ENCODE results near the gene LRCH3.

The LRCH3 gene

DNA sequence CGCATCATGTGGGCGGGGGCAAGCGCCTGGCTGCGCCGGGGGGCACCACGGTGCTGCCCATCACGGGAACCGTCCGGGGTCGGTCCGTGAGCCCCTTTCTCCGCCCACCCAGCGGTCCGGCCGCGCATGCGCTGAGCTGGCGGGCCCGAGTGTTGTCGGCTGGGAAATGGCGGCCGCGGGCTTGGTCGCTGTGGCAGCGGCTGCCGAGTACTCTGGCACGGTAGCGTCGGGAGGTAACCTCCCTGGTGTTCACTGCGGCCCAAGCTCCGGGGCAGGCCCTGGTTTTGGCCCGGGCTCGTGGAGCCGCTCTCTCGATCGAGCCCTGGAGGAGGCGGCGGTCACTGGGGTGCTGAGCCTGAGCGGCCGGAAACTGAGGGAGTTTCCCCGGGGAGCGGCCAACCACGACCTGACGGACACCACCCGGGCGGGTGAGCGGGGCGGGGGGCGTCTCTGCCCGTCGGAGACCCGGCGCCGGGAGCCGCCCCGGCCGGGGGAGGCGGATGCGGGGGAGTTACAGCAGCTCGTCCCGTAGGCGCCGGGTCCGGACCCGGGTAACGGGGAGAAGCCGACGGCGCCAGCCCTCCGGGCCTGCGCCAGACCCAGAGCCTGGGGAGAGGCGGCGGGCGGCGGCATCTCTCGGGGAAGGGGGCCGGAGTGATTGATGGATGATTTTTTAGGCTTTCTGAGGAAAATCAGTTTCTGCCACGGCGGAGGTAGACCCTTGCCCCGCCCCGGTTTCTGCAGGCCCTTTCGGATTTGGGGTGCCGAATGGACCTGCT lies at the start of gene LRCH3:
Gene LRCH3, plus strand, starts transcription at position 142 of the 779 bp plus-strand sequence. Its CDS starts 25 bp downstream, at position 167.
- peak; percentile 85 for DNase-seq

DNA sequence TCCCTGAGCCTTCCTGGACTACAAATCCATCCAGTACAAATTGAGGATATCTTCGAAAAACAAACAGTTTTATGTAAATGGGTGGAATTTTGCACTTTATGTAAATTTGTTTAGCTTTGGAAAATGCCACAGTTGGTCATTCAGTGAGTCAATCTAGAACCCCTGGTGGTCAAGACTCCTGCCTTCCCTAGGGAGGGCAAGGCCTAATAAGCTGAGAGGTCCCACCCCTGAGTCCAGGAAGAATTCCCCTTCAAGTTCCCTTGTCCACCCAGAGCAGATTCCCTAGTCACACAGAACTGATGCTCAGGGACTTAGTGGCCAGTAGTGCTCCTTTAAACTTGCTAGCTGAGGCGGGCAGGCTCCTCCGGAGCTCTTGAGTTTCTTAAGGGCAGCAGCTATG lies 48.3 kb upstream of the LRCH3 start:
- DNase-seq: no peak

DNA sequence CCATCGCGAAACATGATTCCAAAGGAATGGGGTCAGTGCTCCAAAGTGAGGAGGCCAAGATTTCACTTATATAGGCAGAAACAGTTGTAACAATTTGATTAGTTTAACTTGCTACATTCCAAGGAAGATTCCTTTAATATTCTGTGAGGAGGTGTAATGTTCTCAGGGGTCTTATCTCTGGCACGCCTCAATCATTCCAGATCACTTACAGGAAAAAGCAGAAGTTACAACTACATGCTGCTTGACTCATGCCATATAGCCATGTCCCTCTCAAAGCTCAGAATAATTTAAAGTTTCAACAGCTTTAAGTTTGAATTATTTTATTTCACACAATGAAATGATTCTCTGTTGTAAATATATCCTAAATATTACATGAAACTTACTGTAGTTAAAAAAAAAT lies 44.8 kb upstream of the LRCH3 start:
- DNase-seq: no peak

DNA sequence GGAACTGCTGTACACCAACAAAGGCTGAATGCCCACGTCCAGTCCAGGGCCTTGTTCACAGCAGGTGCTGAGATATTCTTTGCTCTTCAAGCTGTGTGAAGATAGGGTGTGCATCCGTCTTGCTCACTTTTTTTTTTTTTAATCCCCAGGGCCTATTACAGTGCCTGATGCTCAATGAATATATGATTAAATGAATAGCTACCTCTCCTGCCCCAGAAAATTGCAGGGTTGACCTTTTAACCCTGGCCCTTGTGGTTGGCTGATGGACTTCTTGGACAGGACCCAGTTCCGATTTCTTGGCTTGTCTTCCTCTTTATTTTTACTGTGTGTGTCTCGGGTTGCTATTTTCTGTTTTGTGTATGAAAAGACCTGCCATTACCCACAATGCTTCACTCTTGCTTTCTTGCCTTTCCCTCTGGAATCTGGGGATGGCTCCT lies 44.2 kb upstream of the LRCH3 start:
- no peak for DNase-seq

DNA sequence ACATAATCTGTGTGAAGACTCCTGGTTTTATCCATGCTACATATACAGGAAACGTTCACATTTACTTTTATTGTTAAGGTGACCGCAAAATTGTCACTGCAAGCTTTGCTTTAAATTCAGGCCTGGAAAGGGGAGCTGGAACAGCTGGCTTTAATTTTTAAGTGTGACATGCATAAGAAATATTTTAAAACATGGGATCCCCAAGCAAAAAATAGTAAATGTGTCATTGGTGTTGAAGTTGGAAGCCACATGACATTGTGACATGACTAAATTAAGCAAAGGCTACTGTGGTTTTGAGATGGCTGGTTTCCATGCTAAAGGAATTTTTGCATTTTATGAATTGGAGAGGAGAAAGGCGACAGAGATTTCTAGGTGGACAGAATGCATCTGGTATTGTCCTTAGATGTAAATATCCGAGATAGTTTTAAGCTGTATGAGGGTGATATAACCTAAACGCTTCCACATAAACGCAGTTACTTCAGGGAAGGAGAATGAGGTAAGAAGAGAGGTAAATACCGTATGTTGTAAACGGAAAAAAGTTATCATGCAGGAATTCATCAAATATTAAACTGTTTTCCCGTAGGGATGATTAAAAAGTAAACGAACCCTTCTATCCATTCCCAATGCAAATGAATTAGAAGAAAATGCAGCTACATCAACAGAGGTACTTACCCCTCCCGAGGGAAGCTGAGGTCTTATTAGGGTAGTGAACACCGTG lies 42.3 kb upstream of the LRCH3 start:
- DNase-seq: no peak

DNA sequence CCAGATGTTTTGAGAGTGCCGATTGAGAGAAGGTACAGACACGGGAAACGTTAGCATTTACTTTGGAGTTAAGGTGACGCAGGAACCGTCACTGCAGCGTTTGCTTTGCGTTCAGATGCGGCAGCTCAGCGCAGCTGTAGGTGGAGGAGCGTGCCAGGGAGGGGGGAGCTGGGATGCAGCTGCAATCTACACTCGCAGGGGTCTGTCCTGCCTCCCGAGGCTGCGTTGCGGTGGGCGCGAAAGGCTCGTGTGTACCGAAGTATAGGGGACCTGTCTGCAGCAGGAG lies 41.8 kb upstream of the LRCH3 start:
- DNase-seq: peak; percentile 86

DNA sequence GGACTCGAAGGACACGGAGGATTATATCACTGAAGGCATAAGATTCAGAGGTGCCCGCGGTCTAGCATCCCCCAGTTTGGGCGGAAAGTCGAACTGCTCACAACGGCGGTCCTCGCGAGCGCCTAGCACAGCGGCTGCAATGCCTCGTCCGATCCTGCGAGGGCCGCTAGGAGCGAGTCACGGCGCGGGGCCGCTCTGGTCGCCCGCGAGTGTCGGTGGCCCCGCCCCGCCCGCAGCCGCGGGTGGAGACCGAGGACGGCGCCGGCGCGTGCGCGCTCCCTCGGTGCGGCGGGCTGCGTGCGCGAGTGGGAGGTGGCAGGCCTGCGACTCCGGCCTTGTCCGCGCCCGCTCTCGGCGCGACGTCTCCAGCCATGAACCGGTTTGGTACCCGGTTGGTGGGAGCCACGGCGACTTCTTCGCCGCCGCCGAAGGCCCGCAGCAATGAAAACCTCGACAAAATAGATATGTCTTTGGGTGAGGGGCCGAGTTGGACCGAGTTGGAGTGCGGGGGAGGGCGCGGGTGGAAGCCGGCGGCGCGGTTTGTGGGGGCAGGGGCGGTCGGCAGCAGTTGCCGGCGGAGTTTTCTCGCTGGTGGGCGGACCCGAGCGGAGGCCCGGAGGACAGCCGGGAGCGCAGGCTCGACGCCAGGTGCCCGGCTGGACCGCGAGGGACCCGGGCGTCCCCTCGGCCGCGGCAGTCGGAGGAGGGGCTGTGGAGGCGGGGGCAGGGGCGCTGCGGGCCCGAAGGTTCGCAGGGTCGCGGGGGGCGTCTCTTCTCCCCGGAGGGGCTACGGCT lies 41.3 kb upstream of the LRCH3 start, which contains the start of gene FYTTD1:
Gene FYTTD1, plus strand, starts transcription at position 283 of the 795 bp plus-strand sequence. Its CDS starts 89 bp downstream, at position 372.
- peak; percentile 93 for DNase-seq

DNA sequence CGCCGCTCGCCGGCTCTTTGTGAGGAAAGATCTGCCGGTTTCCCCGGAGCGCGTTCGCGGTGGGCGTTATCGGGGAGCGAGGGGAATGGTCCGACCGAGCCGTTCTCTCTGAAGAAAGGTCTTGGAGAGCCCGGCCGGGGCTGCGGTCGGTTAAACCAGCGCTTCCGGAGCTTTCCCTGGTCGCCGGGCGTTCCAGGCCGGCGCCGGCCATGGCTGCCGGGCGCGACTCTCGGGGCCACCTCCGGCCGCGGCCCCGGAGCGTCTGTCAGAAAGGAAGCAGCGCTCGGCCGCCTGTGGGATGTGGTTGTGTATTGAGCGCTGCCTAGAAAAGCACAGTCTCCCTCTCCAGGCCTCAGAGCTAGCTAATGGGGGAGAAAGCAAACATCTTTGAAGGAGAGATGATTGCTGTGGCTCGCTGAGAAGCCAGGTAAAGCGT lies 40.6 kb upstream of the LRCH3 start:
- peak; percentile 52 for DNase-seq

DNA sequence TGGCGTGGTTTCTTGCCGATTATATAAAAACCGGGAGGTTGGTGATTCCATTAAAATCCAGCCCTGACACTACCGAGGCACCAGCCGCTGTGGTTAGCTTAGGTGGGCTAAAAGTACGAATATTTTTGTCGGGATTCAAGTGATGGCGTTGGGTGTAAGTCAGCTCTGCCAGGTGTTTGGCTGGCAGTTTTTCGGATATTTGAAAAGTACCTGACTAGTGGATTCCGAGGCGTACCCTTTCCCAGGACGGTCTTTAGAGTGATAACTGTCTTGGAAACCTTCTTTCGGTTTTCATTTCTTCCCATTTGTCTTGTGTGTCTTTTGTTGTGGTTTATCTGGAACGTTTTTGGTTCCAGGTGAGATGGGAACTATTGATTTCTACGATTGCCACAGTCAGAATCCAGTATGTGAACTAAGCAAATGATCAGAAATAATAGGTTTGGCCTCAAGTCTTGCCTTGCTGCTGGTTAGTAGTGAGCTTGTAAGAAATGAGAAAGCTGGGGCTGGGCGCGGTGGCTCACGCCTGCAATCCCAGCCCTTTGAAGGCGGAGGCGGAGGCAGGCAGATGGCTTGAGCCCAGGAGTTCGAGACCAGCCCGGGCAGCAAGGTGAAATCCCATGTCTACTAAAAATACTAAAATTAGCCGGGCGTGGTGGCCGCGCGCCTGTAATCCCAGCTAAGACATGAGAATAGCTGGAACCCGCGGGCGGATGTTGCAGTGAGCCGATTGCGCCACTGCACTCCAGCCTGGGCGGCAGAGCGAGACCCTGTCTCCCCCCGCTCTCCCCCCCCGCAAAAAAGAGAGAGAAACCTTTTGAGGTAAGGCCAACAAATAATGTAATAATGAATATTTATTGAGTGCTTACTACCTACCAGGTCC lies 40.0 kb upstream of the LRCH3 start:
- no peak for DNase-seq

DNA sequence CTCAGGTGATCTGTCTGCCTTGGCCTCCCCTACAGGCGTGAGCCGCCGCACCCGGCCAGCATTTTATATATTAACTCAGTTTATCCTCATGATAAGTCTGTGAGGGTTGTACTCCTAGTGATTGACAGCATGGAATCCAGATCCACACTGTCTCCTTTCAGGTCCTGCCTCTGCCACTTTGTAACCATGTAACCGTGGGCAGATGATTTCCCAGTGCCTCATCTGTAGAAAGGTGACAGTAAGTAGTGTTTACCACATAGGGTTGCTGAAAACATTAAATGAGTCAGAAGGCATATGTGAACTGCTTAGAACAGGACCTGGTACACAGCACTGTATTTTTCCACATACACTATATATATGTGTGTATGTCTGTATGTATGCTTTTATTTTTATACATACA lies 38.9 kb upstream of the LRCH3 start:
- no peak for DNase-seq

DNA sequence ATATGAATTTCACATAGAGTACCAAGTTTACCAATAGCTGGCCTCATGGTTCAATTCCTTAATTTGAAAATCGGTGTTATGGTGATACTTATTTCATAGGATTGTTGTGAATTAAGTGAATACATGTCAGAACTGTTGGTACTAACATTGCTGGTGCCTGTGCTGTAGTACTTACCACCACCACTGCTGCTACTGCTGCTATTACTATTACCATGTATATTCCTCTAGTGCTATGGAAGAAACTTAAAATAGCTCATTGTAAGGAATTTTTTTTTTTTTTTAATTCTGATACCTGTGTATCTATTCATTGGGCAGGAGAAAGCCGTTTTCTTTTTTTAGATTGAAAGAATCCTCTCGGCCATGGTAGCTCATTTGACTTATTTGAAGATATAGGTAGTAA lies 37.8 kb upstream of the LRCH3 start:
- no peak for DNase-seq

DNA sequence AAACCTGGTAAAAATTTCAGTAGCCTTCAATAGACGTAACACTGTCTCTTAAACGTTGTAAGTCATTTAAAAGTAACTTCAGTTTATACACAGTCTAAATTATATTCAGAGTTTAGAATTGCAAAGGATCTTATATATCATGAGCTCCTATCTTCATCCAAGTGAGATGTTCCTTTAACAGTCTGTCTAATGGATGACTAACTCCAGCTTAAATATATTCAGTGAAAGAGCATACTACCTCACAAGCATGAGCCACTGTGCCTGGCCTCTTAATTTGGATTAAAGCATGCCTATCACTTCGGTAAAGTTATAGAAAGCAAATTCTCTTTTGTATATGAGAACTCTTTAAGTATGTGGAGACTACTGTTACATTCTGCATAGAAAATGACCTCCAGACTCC lies 34.4 kb upstream of the LRCH3 start:
- DNase-seq: no peak

DNA sequence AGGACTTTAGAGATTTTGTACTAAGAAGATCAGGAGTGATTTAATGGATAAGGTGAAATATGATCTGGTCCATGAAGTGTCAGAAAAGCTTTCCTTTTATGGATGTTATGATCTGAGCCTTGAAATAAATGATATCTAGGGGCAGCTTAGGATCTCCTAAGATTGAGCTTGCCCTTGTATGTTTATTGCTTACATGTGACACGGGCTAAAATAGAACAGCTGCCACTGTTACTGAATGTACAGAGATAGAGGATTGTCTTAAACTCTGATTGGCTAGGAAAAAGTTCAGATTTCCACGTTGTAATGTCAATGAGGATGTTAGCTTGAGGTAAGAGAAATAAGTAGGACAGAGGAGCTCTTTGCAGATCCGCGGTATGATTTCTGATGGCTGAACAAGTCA lies 32.5 kb upstream of the LRCH3 start:
- no peak for DNase-seq

DNA sequence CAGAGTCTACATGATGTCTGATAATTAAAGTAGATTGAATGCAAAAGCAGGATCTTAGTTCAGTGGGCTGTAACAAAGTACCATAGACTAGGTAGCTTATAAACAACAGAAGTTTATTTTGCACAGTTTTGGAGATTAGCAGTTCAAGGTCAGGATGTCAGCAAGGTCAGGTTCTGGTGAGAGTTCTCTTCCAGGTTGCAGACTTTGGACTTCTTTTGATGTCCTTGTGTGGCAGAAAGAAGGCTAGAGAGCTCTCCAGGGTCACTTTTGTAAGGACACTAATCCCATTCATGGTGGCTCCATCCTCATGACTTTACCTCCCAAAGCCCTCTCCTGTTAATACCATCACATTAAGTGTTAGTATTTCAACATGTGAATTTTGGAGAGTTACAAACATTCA lies 29.3 kb upstream of the LRCH3 start:
- DNase-seq: no peak

DNA sequence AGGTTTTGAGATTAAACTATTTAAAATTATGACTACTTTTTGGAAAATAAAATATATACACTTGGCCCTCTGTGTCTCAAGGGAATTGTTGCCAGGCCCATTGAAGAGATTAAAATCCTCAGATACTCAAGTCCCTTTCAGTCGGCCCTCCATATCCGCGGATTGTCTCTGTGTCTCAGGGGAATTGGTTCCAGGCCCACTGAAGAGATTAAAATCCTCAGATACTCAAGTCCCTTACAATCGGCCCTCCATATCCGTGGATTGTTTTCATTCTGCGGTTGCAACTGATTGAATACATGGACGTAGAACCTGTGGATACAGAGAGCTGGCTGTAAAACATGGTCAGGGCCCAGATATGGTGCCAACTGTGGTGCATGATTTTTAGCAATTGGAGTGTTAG lies 15.7 kb upstream of the LRCH3 start:
- DNase-seq: no peak

DNA sequence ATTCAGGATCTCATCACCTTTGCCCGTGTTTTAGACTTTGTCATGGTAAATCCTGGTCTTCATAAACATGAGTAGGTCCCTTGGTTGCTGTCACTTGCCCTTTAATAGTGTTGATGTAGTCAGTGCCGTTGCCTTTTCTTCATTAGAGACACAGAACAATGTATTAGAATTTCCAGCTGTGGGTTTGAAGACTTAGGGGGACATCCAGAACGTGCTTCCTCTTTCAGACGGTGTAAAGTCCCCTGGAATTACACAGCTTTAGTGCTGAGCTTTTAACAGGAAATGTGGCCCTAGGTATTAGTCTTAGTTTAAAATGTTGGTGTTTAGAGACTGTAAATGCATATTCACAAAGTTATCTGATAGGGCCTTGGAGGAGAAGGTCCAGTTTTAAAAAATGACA lies 8.8 kb upstream of the LRCH3 start:
- DNase-seq: no peak

DNA sequence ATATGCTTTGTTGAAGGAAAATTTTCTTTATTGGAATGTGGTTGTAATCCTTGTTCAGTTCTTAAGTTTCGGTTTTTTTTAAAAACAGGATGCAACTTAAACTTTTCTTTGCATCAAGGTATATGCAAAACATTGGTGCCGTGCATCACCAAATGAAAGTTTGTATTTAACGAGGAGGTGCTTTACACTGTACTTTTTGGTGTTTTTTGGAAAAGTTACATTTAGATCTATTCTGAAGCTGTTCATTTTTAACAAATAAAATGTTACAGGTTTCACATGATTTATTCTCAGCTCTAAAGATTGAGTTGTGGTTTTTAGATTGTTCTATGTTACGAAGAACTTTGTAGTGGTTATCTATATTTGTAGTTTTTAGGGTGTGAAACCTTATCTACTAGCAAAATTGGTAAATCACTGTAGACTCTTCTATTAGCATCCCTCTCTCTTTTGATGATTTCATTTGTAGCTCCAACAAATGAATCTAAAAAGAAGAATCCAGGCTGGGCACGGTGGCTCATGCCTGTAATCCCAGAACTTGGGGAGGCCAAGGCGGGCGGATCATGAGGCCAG lies 7.0 kb upstream of the LRCH3 start:
- no peak for DNase-seq

DNA sequence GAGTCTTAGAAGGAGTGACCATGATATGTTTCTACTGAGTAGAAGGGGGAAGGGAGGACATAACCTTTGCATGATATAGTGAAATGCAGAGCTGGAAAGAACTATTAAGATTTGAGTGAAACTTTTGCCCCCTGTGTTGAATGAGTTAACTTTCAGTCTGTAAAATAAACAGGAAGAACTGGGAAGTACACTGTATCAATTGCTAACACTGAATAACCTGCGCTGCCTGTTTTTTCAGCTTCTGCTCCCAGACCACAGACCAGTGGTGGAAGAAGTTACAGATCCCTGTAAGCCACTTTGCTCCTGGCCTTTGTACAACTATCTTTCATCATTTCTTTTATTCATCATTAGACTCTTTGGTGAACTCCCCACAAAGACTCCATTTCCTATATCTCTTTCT lies 3.6 kb upstream of the LRCH3 start:
- no peak for DNase-seq

DNA sequence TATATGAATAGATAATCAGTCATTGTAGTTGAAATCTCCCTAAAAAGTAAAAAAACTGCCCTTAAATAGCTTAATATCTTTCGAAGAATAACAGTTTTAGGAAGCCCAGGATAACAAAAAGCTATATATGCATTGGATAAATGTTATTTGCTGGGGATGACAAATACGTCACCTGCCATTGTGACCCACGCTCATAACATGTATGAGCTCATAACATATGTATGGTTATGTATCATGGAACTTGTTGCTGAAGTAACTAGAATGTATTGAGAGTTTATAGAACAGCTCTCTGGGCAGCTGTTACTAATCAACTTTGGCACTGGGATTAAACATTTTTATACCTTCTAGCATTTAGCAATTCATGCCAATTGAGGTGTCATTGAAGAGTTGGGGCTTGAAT lies 1.7 kb upstream of the LRCH3 start:
- no peak for DNase-seq

DNA sequence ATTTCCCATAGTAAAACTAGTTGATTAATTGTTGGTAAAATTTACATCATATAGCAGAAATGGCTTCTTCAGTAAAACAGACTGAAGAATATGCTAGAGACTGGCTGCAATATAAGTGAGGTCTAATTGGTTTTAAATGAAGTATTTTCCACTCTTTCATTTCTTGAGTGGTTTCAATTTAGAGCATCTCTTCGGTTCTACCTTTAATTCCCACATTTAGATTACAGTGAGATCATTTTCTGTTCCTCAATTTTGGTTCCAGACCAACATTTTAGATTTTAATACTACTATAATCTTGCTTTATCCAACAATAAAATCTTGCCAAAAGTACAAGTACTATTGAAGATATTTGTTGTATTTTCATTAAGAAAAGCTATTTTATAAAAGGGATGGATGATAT lies 1.0 kb upstream of the LRCH3 start:
- no peak for DNase-seq

DNA sequence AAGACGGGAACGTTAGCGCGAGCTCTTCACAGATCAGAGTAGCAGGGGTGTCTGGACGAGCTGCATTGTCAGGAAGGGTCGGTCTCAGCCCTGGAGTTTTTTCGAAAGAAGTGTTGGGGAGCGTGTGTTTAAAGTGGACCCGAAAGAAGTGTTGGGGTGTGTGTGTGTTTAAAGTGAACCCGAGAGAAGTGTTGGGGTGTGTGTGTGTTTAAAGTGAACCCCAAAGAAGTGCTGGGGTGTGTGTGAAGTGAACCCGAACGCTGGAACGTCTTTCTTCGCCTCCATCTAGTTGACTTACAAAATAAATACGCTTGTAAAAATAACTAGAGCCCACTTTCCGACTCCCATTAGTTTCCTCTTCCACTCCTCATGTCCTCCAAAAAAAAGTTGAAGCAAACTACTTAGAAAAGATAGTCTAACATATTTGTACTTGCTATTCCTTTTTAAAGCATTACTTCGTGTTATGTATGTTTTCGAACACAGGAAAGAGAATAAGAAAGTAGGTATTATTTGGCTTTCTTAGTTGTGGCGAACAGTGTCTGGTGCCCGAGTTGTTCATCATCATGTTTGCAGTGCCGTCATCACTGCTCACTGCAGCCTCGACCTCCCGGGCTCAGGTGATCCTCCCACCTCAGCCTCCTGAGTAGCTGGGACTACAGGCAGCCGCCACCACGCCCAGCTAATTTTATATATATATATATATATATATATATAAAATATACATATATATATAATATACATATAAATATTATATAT lies 1.0 kb downstream of the LRCH3 start:
- DNase-seq: no peak

DNA sequence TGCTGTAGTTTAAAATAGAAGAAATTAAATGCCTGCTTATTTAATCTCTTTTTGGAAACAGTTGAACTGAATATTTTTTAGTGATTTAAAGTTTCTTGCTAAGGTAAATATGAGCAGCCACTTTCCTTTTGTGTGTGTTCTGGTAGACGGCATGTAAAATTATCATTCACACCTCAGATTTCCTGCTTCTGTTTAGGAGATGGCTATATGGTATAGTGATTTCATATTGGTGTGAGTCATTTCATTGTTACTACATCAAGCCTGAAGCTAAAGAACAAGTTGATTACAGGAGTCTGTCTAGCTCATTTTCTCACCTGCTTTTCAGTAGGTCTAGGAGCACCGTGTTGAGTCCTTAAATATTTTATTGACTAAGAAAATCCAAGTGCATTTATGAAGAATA lies 2.2 kb downstream of the LRCH3 start:
- DNase-seq: no peak
